Activated T-cell treated with anti-CD3 and anti-CD28 coated beads for 24 hours (primary cell): Measurements from ENCODE around the gene ROMO1.
"Not testable (repeated sequence)": the region's sequence is repeated elsewhere in the genome, so short reads cannot be mapped to it uniquely, and the experiment has no call there.

Experiments
- DNase-seq: peaks from one replicate; pipeline ENCODE4 v3.0.0-alpha.2; 2020; ENCODE audit warnings: low read depth

Gene ROMO1

DNA sequence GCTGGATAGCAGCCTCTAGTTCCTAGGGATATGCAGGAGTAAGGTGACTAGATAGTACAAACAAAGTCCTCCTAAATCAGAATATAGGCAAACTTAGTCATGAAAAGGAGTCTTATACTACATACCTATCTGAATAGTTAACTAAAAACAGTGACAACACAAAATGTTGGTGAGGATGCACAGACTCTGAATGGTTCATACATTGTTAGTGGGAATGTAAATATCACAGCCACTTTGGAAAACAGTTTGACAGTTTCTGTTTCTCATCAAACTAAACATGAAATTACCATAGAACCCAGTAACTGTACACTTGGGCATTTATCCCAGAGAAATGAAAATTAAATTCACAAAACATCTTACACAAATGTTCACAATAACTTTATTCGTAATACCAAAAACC is 17.2 kb upstream of the ROMO1 start:
- DNase-seq, result no peak

DNA sequence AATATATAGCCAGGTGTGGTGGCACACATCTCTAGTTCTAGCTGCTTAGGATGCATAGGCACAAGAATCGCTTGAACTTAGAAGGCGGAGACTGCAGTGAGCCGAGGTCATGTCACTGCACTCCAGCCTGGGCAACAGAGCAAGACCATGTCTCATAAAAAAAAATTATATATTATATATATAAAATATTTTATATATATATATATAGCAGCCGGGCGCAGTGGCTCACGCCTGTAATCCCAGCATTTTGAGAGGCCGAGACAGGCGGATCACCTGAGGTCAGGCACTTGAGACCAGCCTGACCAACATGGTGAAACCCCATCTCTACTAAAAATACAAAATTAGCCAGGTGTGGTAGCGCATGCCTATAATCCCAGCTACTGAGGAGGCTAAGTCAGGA is 13.8 kb upstream of the ROMO1 start:
- not testable (repeated sequence) for DNase-seq

DNA sequence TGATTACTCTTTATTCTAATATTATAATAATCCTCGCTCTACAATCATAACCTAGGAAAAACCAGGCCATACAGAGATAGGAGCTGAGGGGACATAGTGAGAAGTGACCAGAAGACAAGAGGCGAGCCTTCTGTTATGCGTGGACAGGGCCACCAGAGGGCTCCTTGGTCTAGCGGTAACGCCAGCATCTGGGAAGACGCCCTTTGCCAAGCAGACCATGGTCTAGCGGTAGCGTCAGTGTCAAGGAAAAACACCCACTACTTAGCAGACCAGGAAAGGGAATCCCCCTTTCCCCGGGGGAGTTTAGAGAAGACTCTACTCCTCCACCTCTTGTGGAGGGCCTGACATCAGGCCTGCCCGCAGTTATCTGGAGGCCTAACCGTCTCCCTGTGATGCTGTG is 12.3 kb upstream of the ROMO1 start:
- not testable (repeated sequence) for DNase-seq

DNA sequence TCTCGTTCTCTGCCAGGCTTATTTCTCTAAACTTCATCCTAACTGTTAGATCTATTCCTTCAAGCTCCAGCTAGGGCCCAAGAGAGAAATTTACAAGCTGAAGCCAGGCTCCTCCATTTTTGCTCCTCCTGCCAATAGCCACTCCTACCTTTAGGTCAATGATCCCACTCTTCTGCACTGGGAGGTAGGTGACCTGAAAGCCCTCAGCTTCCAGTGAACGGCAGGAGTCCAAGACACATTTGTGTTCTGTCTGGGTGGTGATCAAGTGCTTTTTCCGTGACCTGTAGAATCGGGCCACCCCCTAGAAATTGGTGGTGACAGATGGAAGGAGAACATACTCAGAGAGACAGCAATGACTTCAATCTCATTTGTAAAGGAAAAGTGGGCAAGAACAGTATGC is 8.9 kb upstream of the ROMO1 start:
- DNase-seq, result no peak

DNA sequence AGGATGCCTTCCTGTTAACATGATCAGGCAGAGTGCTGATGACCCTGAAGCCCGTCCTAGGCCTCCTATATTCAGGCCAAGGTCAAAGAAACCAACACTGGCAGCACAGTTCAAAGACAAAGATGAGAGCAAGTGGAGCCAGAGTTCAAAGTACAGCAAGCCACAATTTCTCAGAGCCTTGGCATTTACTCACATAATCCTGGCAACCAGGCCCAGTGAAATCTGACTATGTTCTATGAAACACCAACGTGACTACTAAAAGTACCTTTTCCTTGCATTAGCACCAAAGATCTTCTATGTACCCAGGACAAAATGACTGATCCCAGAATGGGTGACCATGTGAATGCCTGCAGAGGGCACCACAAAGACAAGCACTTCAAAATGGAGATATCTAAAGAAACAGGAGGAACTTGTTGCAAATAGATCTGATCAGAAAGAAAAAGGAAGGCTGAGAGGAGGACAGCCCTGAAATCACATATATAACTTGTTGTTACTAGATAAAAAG is 3.9 kb upstream of the ROMO1 start:
- DNase-seq, result no peak

DNA sequence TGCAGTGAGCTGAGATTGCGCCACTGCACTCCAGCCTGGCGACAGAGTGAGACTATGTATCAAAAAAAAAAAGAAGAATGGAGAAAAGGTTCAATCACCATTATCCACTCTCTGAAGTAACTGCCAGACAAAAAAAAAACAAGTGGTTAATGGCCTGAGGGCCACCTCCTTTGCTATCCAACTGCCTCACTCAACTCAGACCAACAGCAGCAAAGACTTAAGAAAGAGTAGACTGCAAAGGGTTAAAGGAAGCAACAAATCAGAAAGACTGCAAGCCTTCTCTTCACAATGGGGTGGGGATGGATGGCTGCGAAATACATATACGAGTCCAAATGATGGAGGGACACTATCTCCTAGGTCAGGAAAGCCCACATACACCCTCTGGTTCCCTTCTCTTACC is 3.2 kb upstream of the ROMO1 start:
- no peak for DNase-seq

DNA sequence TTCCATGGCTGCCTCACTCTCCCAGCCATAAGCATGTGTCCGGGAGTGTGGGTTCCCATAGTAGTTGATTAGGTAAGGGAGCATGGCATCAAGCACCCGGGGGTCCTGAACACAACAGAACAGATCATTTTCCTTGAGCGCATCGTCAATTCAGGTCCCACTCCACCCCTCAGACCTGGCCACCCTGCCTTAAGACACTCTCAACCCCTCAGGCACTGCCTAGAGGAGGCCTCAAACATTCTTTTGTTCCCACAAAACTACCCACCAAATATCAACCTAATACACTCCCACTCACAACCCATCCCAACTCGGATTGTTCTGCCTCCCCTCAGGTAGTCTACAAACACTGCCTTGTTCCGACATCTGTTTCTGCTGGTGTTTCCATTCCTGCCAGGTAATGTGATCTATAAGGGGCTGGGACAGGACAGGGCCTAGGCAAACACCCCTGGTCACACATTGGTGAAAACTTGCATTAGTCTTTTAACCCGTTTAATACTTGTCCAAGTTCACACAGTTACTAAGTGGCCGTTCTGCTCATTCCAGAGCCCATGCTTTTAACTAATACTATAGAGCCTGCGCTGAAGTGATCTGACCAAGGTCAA is 1.4 kb upstream of the ROMO1 start:
- DNase-seq, result no peak

DNA sequence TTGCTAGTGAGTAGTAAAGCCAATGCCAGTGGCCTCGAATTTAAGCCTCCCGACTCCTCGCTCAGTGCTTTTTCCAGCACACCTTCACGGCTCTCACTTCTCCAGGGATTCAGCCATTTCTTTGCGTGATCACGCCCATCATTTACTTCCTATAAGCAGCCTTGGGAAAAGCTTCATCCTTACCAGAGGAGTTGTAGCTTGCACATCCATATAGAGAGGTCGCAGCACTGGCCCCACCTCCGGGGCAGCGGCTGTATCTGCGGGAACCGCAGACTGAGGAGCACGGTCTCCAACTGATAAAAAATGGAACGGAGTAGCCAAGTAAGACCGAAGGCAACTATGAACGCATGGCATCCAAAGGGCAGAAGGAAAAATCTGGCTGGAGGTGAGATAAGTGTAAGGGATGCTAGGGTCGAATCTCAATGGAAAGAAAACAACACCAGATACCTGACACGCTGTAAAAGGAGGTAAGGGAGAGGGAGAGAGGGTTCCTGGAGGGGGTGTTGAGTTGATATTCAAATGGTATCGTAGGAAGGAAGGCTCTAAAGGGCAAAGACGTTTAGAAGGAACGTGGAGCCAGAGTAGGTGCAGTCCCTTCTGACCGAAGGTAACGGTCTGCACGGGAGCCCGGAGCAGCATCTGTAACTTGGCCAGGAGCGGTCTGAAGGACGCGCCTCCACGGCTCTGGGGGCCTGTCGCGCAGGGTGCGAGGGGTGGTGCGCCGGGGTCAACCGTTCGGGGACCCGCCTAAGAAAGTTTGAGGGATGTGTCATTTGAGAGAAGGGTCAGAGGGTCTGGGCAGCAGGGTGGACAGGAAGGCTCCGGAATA is 693 bp upstream of the ROMO1 start:
- DNase-seq, result no peak

DNA sequence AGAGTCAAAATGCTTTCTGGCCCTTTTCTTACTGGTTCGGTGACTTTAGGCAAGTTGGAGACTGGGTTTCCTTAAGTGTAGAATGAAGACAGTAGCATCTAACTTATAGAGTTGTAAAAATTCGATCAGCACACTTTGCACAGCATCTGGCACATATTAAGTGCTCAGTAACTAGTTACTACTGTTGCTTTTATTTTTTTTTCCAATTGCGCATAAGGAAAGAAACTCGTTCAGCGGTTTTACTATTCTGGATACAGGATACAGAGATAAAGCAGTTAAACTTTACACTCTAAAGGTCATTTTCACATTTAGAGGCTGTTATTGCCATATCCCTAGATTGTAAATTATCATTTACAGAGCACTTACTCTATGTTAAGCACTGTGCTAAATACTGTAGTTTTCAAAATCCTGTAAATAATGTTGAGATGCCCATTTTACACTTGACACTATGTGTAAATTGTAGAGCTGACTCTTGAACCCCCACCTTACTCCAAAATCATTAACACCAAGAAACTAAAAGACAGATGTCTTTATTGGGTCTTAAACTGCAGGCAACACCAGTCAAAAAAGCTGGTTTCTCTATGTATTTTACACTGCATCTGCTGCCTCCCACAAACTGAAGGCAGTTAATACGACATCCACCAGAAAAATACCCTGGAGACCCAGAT is 886 bp downstream of the ROMO1 start:
- no peak for DNase-seq

DNA sequence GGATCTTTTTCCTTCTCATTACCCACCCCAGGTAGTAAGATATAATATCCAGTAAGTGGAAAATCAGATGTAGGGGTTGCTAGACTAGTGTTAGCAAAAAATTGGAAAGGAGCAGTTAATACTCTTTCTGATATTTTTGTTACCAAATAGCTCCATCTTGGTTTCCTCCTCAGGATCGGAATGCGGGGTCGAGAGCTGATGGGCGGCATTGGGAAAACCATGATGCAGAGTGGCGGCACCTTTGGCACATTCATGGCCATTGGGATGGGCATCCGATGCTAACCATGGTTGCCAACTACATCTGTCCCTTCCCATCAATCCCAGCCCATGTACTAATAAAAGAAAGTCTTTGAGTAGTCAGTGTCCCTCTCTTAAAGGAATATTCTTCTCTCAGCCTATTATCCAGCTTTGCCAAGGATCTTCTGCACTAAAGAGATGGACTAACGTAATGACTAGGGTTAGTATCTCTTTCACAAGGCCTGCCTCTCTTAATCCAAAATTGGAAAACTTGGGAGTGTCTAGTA is 1.5 kb downstream of the ROMO1 start:
- DNase-seq, result no peak

DNA sequence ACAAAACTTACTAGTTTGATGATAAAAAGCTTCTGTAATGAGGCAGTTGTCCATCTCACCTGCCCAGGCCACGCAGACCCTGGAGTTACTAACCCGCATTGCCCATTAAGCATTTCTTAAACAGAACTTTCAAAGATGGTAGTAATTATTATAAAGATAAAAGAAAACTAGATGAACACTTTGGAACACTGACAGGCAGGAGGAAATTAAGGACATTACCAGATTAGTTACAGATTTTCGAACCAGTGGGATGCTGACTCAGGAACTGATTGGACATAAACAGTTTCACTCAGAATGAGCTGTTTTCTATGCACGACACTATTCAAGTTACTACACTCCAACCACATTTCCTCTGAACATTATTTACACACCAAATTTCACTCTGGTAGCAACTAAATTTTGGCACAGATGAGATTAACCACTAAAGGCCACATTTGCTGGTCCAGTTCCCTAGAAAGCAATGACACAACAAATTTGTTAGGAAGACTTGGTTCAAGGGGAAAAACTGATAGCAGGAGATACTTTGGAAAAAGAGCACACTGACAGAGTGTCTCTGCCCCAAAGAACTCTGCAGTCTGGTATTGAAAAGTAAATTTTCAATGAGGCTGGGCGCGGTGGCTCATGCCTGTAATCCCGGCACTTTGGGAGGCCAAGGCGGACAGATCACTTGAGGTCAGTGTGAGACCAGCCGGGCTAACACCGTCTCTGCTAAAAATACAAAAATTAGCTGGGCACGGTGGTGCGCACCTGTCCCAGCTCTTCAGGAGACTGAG is 3.0 kb downstream of the ROMO1 start:
- DNase-seq, result no peak

DNA sequence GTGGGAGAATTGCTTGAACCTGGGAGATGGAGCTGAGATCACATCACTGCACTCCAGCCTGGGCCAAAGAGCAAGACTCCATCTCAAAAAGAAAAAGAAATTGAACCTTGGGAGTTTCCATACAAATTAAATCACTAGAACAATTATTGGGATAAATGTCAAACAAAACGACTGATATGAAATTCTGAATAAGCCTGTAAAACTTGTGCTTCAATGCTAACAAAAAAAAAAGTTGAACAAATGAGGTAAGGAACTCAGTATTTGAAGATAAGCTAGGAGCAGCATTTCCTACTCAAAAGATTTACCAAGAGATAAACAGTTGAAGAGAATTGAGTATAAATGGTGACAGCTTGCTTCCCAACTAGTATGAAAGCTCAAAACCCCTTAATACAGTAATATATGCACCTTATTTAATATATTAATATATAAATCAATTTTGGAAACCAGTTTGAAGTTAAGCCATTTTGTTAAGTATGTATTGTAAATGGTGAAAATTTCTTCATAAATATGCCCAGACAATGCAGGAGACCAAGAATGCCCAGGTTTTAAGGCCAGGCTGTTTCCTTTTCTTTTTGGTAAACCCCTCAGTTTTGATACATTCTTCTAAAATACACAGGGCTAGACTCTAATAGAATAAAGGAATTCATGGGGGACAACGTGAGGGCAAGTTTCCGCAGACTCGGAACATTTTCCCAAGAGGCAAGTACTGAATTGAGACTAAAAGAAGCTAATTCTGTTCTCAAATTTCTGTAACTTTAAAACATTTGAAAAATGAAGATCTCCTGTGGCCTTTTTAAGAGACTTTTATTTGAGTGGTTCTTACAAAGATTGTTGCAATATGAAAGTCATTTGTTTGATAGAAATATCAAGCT is 3.9 kb downstream of the ROMO1 start:
- DNase-seq, result no peak

DNA sequence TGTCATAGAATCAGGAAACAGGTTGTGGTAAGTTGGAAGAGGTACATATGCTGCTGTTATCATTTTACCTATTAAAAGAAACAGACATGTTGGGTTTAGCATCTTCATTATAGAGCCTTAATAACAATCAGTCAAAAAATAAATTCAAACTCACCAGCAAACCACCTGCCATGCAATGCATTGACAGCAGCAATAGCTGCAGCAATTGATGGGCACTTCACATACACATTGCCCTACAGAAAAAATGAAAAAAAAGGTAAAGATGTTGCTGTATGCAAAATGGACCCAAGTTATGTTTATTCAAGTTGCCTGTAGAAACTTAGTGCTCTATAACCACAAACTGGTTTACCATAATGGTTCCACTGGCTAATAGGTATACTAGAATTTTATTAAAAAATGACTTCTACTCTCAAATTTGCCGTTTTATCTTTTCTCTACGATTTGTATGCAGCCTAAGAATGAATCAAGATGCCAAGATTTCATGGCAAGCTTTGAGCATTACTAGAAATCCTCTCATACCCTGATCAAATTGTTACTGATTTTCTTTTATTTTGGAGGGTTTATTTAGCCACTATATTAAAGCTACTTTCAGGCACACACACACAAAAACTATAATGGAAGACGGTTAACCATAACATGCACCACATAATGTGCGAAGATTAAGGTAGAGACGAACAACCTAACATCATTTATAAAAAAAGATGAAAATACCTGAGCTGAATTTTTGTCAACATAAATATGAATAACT is 5.5 kb downstream of the ROMO1 start:
- DNase-seq, result no peak

DNA sequence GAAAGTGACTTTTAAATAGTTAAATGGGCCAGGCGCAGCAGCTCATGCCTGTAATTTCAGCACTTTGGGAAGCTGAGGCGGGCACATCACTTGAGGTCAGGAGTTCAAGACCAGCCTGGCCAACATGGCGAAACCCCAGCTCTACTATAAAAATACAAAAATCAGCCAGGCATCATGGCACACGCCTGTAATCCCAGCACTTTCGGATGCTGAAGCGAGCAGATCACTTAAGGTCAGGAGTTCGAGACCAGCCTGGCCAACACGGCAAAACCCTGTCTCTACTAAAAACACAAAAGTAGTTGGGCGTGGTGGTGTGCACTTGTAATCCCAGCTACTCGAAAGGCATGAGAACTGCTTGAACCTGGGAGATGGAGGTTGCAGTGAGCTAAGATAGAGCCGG is 6.7 kb downstream of the ROMO1 start:
- DNase-seq, result not testable (repeated sequence)

DNA sequence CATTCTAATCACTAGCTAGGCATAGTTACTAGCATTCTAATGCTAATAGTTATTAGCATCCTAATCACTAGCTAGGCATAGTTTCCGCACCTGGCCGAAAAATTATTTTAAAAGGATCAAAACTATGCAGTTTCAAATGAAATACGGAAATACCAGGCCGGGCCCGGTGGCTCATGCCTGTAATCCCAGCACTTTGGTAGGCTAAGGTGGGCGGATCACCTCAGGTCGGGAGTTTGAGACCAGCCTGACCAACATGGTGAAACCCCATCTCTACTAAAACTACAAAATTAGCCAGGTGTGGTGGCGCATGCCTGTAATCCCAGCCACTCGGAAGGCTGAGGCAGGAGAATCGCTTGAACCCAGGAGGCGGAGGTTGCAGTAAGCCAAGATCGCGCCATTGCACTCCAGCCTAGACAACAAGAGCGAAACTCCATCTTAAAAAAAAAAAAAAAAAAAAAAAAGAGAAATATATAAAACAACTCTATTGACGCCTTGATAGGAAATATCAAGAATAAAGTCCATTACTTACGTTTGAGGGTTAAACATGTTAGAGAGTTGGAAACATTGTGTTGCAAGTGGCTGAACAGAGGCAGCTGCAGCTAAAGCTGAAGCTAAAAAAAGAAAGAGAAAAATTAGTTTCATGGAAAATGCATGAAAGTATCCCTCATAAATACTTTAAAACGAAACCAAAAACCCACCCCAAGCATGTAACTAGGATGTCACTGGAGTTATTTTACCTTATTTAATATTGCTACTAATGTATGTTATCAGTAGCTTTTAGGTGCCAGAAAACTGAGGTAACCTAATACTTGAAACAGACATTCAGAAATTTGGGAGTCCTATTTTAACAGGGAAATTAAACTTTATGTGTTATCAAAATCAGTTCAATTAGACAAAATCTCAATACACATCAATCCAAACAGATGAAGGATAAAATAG is 7.7 kb downstream of the ROMO1 start:
- DNase-seq, result not testable (repeated sequence)

DNA sequence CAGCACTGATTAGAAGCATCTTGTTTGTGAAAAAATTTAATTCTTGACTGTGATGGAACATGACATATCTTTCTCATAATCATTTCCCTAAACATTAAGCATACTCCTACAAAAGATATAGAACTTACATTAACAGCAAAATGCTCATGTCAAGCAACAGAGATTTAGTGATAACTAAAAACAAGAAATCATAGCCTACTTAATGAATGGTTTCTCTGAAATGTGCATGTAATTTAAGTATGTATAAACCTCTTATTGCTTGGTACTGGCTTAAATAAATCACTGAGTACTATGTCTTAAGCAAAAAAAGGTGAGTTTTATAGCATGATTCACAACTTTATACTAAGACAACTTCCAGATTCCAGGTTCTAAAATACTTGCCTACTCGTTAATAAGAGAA is 9.3 kb downstream of the ROMO1 start:
- DNase-seq, result no peak

DNA sequence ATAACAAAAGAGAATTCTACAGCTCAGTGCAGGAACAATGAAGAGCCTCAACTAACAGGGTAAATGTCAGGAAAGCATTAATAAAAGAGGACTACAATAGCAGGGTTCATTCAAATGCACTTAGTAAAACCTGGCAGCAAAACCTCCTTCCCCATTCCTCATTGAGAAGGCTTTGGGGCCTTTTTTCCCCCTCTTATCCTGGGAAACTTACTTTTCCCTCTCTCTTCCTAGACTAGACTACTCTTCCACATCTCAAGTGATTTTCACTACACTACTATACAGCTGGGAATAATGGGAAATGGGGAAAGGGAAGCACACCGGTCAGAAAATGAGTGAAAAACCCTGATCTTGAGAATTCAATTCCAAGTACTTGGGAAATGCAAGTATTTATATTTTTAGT is 10.1 kb downstream of the ROMO1 start:
- DNase-seq, result no peak

DNA sequence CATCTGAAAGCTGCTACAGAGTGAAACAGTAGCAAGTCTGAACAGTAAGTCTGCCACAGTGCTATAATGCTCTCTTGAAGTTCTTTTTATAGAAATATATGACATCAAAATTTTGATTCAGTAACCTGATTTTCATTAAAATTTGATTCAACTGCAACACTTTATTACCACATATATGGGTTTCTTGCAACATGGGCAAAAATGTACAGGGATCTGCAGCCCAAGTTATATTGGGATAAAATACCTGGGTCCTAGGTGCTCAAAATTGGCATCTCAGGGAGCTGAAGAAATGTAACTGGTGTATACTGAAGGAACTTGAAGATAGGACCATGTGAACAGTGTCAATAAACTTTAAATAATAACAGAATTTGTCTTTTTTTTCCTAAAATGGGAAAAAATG is 10.8 kb downstream of the ROMO1 start:
- no peak for DNase-seq

DNA sequence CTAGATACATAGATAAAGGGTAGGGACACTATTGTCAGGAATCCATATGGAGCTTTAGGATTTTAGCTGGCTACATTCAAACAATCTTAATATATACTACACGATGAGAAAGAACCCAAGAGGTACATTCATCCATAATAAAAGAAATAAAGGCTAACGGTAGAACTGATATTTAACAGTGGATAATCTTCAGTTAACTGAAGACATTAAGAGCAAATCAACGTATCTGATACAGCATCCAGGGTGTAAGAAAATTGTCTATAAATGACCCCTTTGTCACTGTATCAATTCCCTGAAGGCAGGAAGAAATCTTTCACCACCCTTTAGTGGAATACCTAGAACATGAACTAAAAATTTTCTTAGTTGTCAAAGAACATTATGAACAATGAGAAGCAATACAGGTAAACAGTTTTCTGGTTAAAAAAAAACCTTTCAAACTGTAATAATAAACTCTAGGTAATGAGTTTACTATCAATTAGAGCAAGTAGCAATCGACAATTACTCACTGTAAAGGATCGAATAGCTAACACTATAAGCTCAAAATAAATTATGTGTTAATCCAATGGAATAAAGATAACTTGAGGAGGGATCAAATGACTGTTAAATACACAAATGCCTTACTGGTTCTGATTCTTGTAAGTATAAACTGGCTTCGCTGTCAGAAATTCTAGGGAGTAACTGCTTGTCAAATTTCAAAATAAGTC is 11.8 kb downstream of the ROMO1 start:
- no peak for DNase-seq
